HG02973 (cell line): ENCODE results near the gene ZMIZ1.

Experiments
- ATAC-seq: cut with Tn5 transposase; IDR thresholded peaks from one replicate; pipeline ENCODE4 v1.9.1; 2021; ENCODE audit warnings: moderate library complexity; ENCODE audit not compliant: unreplicated experiment

The ZMIZ1 gene

GRCh38 chr10:79051766-79052165, 17.0 kb upstream of the ZMIZ1 start:
- no peak for ATAC-seq

DNA sequence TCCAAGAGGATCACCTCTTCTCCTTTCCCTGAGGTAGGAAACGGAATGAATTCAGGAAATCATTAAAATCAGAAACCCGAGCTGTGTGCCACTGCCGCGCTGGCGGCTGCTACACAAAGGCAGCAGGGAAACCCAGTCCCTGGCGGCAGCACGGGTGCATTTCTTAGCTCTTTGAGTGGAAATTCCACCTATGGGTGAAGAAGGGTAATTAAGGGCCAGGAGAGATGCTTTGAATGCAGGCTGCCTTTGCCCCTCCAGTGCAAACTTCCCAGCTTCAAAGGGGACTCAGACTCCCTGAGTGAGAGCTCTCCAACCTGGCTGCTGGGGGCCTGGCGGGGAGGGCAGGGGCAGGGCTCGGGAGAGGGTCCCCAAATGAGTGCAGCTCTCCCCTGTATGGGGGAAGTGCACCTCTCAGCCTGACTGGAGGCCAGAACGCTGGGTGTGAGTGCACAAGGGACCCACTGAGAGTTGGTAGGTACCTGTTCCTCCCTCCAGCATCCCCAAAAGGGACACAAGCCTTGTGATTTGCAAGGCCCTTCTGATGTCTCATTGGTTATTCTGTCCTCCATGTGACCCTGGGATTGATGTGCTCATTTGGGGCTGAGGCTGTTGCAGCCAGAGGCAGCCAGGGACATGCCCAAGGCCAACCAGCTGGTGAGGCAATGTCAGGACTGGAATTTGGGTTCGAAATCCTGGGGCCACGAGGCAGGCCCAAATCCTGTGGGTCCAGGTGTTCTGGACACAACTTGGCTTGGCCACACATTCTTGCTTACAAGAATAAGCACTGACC, 16.3 kb upstream of the ZMIZ1 start:
- ATAC-seq = no peak

- ATAC-seq = no peak
Measured at GRCh38 chr10:79053081-79053434, 15.7 kb upstream of the ZMIZ1 start.

GRCh38 chr10:79053481-79054202, 15.1 kb upstream of the ZMIZ1 start:
- no peak for ATAC-seq

DNA sequence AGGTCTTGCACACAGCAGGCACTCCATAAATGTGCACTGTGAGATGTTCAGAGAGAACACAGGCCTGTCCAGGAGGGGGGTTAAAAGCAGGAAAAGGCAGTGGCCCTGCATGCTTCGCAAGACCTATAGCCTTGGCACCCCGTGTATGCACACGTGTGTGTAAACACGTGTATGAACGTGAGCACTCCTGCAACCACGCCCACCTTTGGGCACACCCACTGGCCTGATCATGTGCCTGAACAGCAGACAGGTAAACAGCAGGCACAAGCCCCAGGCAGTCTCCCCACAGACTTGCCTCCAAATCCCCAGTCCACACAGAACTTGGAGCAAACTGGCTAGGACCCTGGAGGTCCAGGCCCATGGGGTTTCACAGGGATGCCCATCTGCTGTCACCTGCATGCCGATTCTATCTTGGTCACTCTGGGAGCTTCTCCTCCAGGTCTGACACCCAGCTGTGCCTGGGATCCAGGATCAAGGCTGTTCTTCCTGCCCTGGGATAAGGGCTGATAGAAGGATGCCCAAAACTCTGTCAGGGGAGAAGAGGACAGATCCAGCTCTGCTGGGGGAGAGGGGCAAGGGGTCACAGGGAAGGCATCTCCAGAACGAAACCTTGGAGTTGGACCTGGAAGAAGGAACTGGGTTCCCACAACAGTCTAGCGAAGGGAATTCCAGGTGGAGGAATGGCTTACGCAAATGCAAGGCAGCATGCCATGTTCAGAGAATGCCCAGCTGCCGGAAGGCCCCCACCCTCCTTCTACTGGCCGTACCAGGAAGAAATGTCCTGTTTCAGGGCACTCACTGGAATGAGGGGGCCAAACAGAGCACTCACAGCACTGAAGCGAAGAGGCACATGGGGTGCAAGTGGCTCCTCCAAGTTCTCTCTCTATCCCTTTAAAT, 14.3 kb upstream of the ZMIZ1 start:
- ATAC-seq = no peak

DNA sequence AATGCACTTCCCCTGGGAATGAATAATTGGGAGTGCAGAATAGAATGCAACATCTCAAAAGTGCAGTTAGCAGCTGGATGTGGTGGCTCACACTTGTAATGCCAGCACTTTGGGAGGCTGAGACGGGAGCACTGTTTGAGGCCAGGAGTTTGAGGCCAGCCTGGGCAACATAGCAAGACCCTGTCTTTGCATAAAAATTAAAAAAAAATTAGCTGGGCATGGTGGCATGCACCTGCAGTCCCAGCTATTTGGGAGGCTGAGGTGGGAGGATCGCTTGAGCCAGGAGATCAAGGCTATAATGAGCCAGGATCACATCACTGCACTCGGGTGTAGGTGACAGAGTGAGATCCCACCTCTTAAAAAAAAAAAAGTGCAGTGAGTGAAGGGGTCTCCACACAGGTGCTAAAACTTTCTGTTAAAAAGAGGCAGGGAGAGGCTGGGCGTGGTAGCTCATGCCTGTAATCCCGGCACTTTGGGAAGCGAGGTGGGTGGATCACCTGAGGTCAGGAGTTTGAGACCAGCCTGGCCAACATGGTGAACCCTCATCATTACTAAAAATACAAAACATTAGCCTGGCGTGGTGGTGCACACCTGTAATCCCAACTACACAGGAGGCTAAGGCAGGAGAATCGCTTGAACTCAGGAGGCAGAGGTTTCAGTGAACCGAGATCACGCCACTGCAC, 13.5 kb upstream of the ZMIZ1 start:
- ATAC-seq = no peak

- ATAC-seq = no peak
Measured at GRCh38 chr10:79055892-79056291, 12.9 kb upstream of the ZMIZ1 start.

GRCh38 chr10:79056361-79056735, 12.4 kb upstream of the ZMIZ1 start:
- no peak for ATAC-seq

GRCh38 chr10:79056736-79057391, 11.9 kb upstream of the ZMIZ1 start:
- no peak for ATAC-seq

DNA sequence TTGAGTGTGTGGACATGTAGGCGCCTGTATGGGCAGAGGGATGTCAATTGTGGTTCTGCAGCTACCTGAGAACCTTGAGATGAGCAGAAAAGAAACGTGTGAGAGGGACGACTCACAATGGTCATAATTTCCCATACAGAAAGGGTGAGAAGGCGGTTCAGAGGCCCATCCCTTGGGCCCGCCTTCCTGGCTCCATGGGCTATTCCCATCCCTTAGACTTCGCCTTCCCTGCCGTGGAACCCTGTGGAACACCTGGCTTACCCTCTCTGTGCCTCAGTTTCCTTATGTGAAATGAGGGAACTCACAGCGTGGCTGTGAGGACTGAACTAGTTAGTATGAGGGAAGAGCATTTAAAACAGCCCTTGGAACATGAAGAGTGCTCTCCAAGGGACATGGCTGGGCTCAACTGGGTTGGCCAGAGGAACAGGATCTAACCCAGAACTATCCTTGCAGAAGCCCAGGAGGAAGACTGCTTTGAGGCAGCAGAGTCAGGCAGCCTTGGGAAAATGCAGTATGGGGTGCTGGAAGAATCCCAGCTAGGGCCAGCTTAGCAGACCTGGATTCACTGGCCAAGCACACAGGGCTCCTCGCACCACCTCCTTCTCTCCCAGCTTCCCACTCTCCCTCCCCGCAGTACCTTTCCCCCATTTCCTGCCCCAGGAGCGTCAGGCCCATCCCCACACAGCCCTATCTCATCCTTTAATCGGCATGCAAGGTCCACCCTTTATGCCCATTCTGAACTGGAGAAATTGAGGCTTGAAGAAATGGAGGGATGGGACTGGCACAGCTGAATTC, 11.1 kb upstream of the ZMIZ1 start:
- no peak for ATAC-seq

DNA sequence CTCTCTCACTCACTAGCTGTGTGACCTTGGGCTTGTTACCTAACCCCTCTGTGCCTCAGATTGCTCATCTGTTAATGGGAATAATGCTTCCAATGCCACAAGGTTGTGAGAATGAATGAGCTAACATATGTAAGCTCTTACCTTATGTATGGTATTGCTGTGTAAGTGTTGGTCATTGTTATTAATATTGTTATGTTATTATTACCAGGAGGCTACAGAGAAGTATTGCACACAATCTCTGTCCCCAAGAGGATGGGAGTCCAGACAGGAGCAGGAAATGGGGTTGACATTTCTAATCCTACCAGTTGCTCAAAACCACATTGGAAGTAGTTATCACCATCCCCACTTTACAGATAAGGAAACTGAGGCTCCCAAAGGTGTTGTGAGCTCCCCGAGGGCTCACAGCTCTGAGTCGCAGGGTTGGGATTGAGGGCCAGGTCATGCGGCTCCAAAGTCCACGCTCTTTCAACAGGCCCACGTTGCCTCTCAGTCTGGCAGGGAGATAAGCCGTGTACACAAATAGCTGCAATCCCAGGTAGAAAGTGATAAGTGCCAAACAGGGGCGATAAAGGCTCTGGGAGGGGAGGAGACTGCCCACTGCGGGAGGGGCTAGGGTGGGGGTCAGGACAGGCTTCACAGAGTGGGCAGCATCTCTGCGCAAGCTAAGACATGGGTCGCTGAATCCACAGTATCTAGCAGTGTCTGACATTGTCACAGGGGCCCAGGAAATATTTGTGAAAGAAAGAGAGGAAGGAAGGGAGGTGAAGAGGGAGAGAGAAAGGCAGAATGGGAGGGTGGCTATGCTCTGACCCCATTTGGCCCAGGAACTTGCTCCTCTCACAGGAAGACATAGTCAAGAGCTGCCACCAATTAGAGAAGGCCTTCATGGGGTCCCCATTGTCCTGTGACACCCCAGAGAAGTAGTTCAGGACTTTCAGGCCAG, 9.6 kb upstream of the ZMIZ1 start:
- ATAC-seq = no peak

GRCh38 chr10:79059859-79060379, 8.8 kb upstream of the ZMIZ1 start:
- ATAC-seq = no peak

- no peak for ATAC-seq
Measured at GRCh38 chr10:79060641-79061255, 8.0 kb upstream of the ZMIZ1 start.

GRCh38 chr10:79061441-79062315, 7.1 kb upstream of the ZMIZ1 start:
- ATAC-seq = no peak

DNA sequence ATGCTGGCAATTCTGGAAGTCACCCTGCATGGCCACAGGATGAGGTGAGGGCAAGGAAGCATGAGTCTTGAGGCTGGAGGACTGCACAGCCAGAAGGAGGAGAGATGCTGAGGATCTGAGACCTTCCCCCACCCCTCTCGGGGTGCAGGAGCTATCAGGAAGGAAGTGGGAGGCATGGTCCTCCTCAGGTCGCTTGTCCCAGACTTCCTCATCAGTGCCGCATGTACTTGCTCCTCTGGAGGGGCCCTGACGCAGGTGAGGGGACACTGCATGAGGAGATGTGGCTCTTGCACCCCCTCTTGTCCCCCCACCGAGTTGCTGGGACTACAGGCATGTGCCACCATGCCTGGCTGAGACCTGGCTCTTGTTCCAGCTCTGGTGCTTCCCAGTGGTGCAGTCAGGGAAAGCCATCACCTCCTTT, 5.7 kb upstream of the ZMIZ1 start:
- ATAC-seq = no peak

DNA sequence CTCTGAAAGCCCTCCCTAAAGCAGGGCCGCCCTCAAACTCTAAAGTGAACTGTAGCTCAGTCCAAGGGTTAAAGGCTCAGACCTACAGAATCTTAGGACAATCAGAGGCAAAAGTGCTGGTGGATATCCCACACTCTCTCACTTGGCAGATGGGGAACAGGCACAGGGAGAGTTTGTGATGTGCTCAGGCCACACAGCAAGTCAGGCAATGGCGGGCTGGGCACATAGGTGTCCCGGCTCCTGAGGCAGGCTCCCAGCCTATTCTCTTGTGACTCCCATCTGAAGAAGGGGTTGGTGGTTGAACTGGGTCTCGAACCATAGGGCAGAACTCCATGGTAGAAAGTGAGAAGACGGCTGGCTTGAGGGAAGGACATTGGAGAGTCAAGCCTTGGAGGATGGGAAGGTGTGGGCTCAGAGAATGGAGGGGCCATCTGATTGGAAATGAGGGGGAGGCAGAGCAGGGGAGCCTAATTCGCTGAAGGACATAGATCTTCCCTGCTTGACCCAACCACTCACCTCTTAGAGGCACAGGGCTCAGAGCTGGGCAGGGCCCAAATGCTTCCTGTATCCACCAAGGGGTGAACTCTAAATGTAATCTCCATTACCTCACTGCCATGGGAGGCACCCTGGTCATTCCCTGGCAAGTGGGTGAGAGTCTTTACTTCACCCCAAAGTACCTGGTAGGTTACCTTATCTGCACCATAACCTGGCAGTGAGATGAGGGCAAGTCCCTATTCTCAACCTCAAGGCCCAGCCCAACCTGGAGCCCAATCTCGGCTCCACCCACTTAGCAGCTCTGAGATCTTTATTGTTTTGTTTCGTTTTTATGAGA, 4.9 kb upstream of the ZMIZ1 start:
- no peak for ATAC-seq
